MM.1S (cell line): Measurements from ENCODE around the gene CYP19A1.

Experiments used
- DNase-seq: peaks from one replicate; pipeline ENCODE4 v3.0.0-alpha.2; 2015
- H2AFZ ChIP-seq: fragments of 300-600 bp; sonication (generic); 2 replicates; pipeline ENCODE4 v1.6.0; 2016; ENCODE audit warnings: antibody characterized with exemption, low read length
- H3F3A ChIP-seq: fragments of 300-600 bp; sonication (generic); 2 replicates; pipeline ENCODE4 v1.6.1; 2016; ENCODE audit warnings: mild to moderate bottlenecking, antibody characterized with exemption, low read length, moderate library complexity, mixed read lengths; ENCODE audit not compliant: insufficient read depth
- H3K27ac ChIP-seq: fragments of 300-600 bp; sonication (generic); 2 replicates; pipeline ENCODE4 v1.5.1; 2016; ENCODE audit warnings: mild to moderate bottlenecking, low read length
- H3K27me3 ChIP-seq: fragments of 300-600 bp; sonication (generic); replicated peaks from 2 replicates; pipeline ENCODE4 v1.6.0; 2016; ENCODE audit warnings: low read length; ENCODE audit not compliant: insufficient read depth
- H3K36me3 ChIP-seq: fragments of 300-600 bp; sonication (generic); replicated peaks from 2 replicates; pipeline ENCODE4 v1.6.1; 2016; ENCODE audit warnings: mild to moderate bottlenecking, low read length, mixed read lengths; ENCODE audit not compliant: insufficient read depth
- H3K4me1 ChIP-seq: fragments of 300-600 bp; sonication (generic); 2 replicates; pipeline ENCODE4 v1.6.1; 2016; ENCODE audit warnings: low read length, mixed read lengths
- H3K4me2 ChIP-seq: fragments of 300-600 bp; sonication (generic); 2 replicates; pipeline ENCODE4 v1.6.0; 2016; ENCODE audit warnings: low read depth, low read length
- H3K4me3 ChIP-seq: fragments of 300-600 bp; sonication (generic); 2 replicates; pipeline ENCODE4 v1.5.1; 2016; ENCODE audit warnings: low read length, mixed read lengths
- H3K79me2 ChIP-seq: fragments of 300-600 bp; sonication (generic); 2 replicates; pipeline ENCODE4 v1.6.1; 2016; ENCODE audit warnings: mixed run types, low read length, mixed read lengths
- H3K9ac ChIP-seq: fragments of 300-600 bp; sonication (generic); 2 replicates; pipeline ENCODE4 v1.6.1; 2016; ENCODE audit warnings: low read length, mixed read lengths
- H3K9me2 ChIP-seq: fragments of 300-600 bp; sonication (generic); replicated peaks from 2 replicates; pipeline ENCODE4 v1.6.1; 2016; ENCODE audit warnings: mild to moderate bottlenecking, low read length, mixed read lengths; ENCODE audit not compliant: insufficient read depth
- H3K9me3 ChIP-seq: fragments of 300-600 bp; sonication (generic); replicated peaks from 2 replicates; pipeline ENCODE4 v1.6.1; 2016; ENCODE audit warnings: mild to moderate bottlenecking, low read length, mixed read lengths; ENCODE audit not compliant: insufficient read depth
- H4K20me1 ChIP-seq: fragments of 300-600 bp; sonication (generic); 2 replicates; pipeline ENCODE4 v1.6.1; 2016; ENCODE audit warnings: mild to moderate bottlenecking, low read length, moderate library complexity, mixed read lengths; ENCODE audit not compliant: insufficient read depth
- EZH2 ChIP-seq: fragments of 300-600 bp; sonication (generic); optimal IDR thresholded peaks from 2 replicates; pipeline ENCODE3; 2017; ENCODE audit warnings: low read depth, mild to moderate bottlenecking, antibody characterized with exemption, low read length, mixed read lengths
- EZH2phosphoT487 ChIP-seq: fragments of 300-600 bp; sonication (generic); IDR thresholded peaks from 2 replicates; pipeline ENCODE4 v1.6.1; 2018; ENCODE audit warnings: antibody characterized with exemption, low read length
- TF ChIP-seq, protein P1 (sequence below): fragments of 300-600 bp; sonication (generic); IDR thresholded peaks from 2 replicates; pipeline ENCODE4 v1.5.1; 2016; ENCODE audit warnings: antibody characterized with exemption, low read length, mixed read lengths

CYP19A1 gene

DNA sequence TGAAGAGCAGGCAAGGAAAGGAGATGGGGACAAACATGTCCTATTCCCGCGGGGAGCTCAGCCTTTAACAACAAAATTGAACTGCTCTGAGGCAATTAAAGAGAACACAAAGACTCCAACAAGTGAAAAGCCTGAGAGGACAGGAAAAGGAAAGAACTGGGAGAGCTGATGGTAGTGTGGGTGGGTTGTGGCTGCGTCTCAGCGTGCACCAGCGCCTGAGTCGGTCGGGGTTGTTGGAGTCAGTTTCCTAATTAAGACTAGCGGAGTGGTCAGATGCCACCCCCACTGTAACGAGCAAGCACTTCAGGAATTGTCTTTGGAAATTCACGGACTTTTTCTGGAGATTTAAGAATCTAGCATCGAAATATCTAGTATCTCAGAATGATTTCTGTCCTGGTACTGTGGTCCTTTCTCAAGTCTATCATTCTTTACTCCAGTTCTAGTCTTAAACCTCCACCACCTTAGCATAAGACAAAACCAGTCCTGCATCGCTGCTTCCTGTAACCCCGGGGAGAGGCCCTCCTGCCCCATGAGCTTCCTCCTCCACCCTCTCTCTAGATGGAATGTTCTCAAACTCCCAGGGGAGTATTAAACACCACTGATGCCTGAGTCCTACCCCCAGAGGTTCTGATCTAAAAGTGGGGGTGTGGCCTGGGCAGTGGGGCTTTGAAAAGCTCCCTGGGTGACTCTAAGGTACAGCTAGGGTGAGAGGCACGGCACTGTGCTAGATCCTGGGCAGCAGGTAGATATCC is 104.0 kb downstream of the CYP19A1 start:
- no peak overlapping the region for H3K27ac ChIP-seq
- H3K4me2 ChIP-seq = no peak overlapping the region
- TF ChIP-seq EZH2 = no peak
- TF ChIP-seq, protein P1, sequence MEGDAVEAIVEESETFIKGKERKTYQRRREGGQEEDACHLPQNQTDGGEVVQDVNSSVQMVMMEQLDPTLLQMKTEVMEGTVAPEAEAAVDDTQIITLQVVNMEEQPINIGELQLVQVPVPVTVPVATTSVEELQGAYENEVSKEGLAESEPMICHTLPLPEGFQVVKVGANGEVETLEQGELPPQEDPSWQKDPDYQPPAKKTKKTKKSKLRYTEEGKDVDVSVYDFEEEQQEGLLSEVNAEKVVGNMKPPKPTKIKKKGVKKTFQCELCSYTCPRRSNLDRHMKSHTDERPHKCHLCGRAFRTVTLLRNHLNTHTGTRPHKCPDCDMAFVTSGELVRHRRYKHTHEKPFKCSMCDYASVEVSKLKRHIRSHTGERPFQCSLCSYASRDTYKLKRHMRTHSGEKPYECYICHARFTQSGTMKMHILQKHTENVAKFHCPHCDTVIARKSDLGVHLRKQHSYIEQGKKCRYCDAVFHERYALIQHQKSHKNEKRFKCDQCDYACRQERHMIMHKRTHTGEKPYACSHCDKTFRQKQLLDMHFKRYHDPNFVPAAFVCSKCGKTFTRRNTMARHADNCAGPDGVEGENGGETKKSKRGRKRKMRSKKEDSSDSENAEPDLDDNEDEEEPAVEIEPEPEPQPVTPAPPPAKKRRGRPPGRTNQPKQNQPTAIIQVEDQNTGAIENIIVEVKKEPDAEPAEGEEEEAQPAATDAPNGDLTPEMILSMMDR = no peak
- TF ChIP-seq EZH2phosphoT487 = no peak
- H3K9me2 ChIP-seq = no peaks in the 10 kb centered on the region
- no peaks in the 10 kb centered on the region for H3K27me3 ChIP-seq
- no peaks in the 10 kb centered on the region for H3K36me3 ChIP-seq
- H3K79me2 ChIP-seq = no peaks in the 10 kb centered on the region
- H3K9ac ChIP-seq = no peak overlapping the region
- H4K20me1 ChIP-seq = no peaks in the 10 kb centered on the region
- no peaks in the 10 kb centered on the region for H3K9me3 ChIP-seq
- DNase-seq = no peak
- H2AFZ ChIP-seq = no peak overlapping the region
- H3K4me1 ChIP-seq = peaks cover 24% of the 10 kb centered on the region
- H3F3A ChIP-seq = no peaks in the 10 kb centered on the region
- H3K4me3 ChIP-seq = no peak overlapping the region

GRCh38 chr15:51232581-51232980 is 105.8 kb downstream of the CYP19A1 start:
- no peak for DNase-seq
- no peaks in the 10 kb centered on the region for H3K79me2 ChIP-seq
- H3K27me3 ChIP-seq = no peaks in the 10 kb centered on the region
- H4K20me1 ChIP-seq = no peaks in the 10 kb centered on the region
- peaks cover 37% of the 10 kb centered on the region for H3K4me1 ChIP-seq
- H3K9me3 ChIP-seq = no peaks in the 10 kb centered on the region
- H3K4me3 ChIP-seq = no peak overlapping the region
- H3K9ac ChIP-seq = no peak overlapping the region
- no peak overlapping the region for H3K4me2 ChIP-seq
- no peak overlapping the region for H2AFZ ChIP-seq
- no peaks in the 10 kb centered on the region for H3K36me3 ChIP-seq
- no peaks in the 10 kb centered on the region for H3F3A ChIP-seq
- TF ChIP-seq EZH2 (no peak), EZH2phosphoT487 (no peak)
- TF ChIP-seq, protein P1 = no peak
- no peaks in the 10 kb centered on the region for H3K9me2 ChIP-seq
- H3K27ac ChIP-seq = peak overlapping the region; percentile 8; the same call in 1 of the 2 replicates

- Histone ChIP-seq H3K9me2 (no peaks in the 10 kb centered on the region), H3K9me3 (no peaks in the 10 kb centered on the region)
- TF ChIP-seq, protein P1 = peak; percentile 54
- TF ChIP-seq EZH2 = no peak
- no peak for TF ChIP-seq EZH2phosphoT487
Measured at GRCh38 chr15:51229907-51230330, 108.5 kb downstream of the CYP19A1 start.

More at GRCh38 chr15:51229907-51230330, 108.5 kb downstream of the CYP19A1 start:
- no peak overlapping the region for H3K4me3 ChIP-seq
- H3K4me2 ChIP-seq = no peak overlapping the region
- 0 out of 2 replicates have a peak overlapping the region, but pooled peaks have one; percentile 18 for H2AFZ ChIP-seq
- peaks cover 37% of the 10 kb centered on the region for H3K4me1 ChIP-seq
- no peaks in the 10 kb centered on the region for H3K27me3 ChIP-seq
- H3K9ac ChIP-seq = no peak overlapping the region
- no peaks in the 10 kb centered on the region for H3F3A ChIP-seq
- H4K20me1 ChIP-seq = no peaks in the 10 kb centered on the region
- H3K36me3 ChIP-seq = no peaks in the 10 kb centered on the region
- peak; percentile 69 for DNase-seq
- no peaks in the 10 kb centered on the region for H3K79me2 ChIP-seq
- no peak overlapping the region for H3K27ac ChIP-seq
